COLO668 (cell line): ENCODE measurements around the gene FXYD1.
"Not testable (repeated sequence)": the region's sequence is repeated elsewhere in the genome, so short reads cannot be mapped to it uniquely, and the experiment has no call there.

Experiments
- DNase-seq: peaks from one replicate; lab custom pipeline; 2025; ENCODE audit not compliant: unreplicated experiment; lab: John Stamatoyannopoulos, UW

Gene FXYD1

GRCh38 chr19:35124098-35125060, 14.2 kb upstream of the FXYD1 start:
- DNase-seq = peak; percentile 90

GRCh38 chr19:35125270-35125717, 13.3 kb upstream of the FXYD1 start:
- no peak for DNase-seq

- DNase-seq = no peak
Measured at GRCh38 chr19:35125749-35126623, 12.6 kb upstream of the FXYD1 start.

GRCh38 chr19:35126624-35126959, 12.0 kb upstream of the FXYD1 start:
- DNase-seq = no peak

GRCh38 chr19:35127871-35128270, 10.8 kb upstream of the FXYD1 start:
- DNase-seq = no peak

GRCh38 chr19:35128398-35129057, 10.1 kb upstream of the FXYD1 start:
- no peak for DNase-seq

GRCh38 chr19:35129724-35130274, 8.8 kb upstream of the FXYD1 start:
- DNase-seq = not testable (repeated sequence)

GRCh38 chr19:35130761-35131720, 7.6 kb upstream of the FXYD1 start:
- DNase-seq = no peak

- no peak for DNase-seq
Measured at GRCh38 chr19:35132254-35132653, 6.4 kb upstream of the FXYD1 start.

GRCh38 chr19:35133826-35134225, 4.8 kb upstream of the FXYD1 start:
- DNase-seq = no peak

GRCh38 chr19:35134601-35135242, 3.9 kb upstream of the FXYD1 start, which contains the start of gene LGI4:
Gene LGI4 (minus strand): TSS chr19:35135059. CDS start chr19:35134680, 379 bp downstream.
- DNase-seq = no peak

- peak; percentile 67 for DNase-seq
Measured at GRCh38 chr19:35135389-35135909, 3.2 kb upstream of the FXYD1 start.

- DNase-seq = no peak
Measured at GRCh38 chr19:35136231-35136630, 2.4 kb upstream of the FXYD1 start.

GRCh38 chr19:35136977-35137702, 1.5 kb upstream of the FXYD1 start:
- peak; percentile 58 for DNase-seq

GRCh38 chr19:35140207-35140961, 1.8 kb downstream of the FXYD1 start:
- no peak for DNase-seq

GRCh38 chr19:35140962-35141836, 2.6 kb downstream of the FXYD1 start:
- peak; percentile 71 for DNase-seq
